ENCODE results near the gene DTX3.
"Not testable (repeated sequence)": the region's sequence is repeated elsewhere in the genome, so short reads cannot be mapped to it uniquely, and the experiment has no call there.

The DTX3 gene

GRCh38 chr12:57636731-57637130 is 32.1 kb downstream of the DTX3 start:
- not testable (repeated sequence) for H3K36me3 ChIP-seq (ENCODE audit: insufficient read depth, low read length); H3K4me1 ChIP-seq (ENCODE audit: control insufficient read depth, insufficient read depth, low read length, unreplicated experiment); H3K79me2 ChIP-seq (ENCODE audit: control insufficient read depth, insufficient read depth, low read length, unreplicated experiment); H2AFZ ChIP-seq (ENCODE audit: low read length, unreplicated experiment); H3K4me3 ChIP-seq (ENCODE audit: low read depth, low read length); H3K27ac ChIP-seq (ENCODE audit: low read depth, low read length)
- H3K27me3 ChIP-seq (ENCODE audit: insufficient read depth, low read length) = peaks cover 33% of the 10 kb centered on the region

GRCh38 chr12:57637364-57637763 is 32.7 kb downstream of the DTX3 start:
- Histone ChIP-seq H2AFZ (ENCODE audit: low read length, unreplicated experiment) (no peak overlapping the region), H3K79me2 (ENCODE audit: control insufficient read depth, insufficient read depth, low read length, unreplicated experiment) (no peaks in the 10 kb centered on the region), H3K4me3 (ENCODE audit: low read depth, low read length) (no peak overlapping the region), H3K4me1 (ENCODE audit: control insufficient read depth, insufficient read depth, low read length, unreplicated experiment) (peaks cover 4% of the 10 kb centered on the region), H3K36me3 (ENCODE audit: insufficient read depth, low read length) (no peaks in the 10 kb centered on the region), H3K27ac (ENCODE audit: low read depth, low read length) (no peak overlapping the region), H3K27me3 (ENCODE audit: insufficient read depth, low read length) (peaks cover 39% of the 10 kb centered on the region)

DNA sequence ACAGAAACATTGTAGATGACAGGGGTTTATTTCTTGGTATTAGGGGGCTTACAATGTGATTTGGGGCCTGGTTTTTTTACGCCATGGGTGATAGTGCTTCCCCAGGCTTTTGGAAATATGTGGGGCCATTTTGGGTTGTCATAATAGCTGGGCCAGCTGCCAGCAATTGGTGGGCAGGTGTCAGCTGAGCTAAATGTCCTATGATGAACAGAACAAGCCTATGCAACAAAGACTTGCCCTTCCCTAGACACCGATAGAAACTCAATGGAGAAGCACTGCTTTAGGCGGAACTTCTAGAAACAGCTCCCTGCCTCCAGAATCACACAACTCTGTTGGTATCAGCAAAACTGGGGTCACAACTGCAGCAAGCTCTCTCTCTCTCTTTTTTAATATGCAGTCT is 33.5 kb downstream of the DTX3 start:
- no peaks in the 10 kb centered on the region for H3K36me3 ChIP-seq (ENCODE audit: insufficient read depth, low read length)
- no peak overlapping the region for H3K4me3 ChIP-seq (ENCODE audit: low read depth, low read length)
- no peaks in the 10 kb centered on the region for H3K79me2 ChIP-seq (ENCODE audit: control insufficient read depth, insufficient read depth, low read length, unreplicated experiment)
- H3K27me3 ChIP-seq (ENCODE audit: insufficient read depth, low read length) = peaks cover 42% of the 10 kb centered on the region
- H2AFZ ChIP-seq (ENCODE audit: low read length, unreplicated experiment) = no peak overlapping the region
- H3K4me1 ChIP-seq (ENCODE audit: control insufficient read depth, insufficient read depth, low read length, unreplicated experiment) = peaks cover 4% of the 10 kb centered on the region
- H3K27ac ChIP-seq (ENCODE audit: low read depth, low read length) = no peak overlapping the region

GRCh38 chr12:57640175-57641042 is 35.8 kb downstream of the DTX3 start:
- Histone ChIP-seq H3K4me3 (ENCODE audit: low read depth, low read length) (no peak overlapping the region), H3K27me3 (ENCODE audit: insufficient read depth, low read length) (peaks cover 39% of the 10 kb centered on the region), H3K36me3 (ENCODE audit: insufficient read depth, low read length) (no peaks in the 10 kb centered on the region), H3K27ac (ENCODE audit: low read depth, low read length) (no peak overlapping the region), H3K79me2 (ENCODE audit: control insufficient read depth, insufficient read depth, low read length, unreplicated experiment) (no peaks in the 10 kb centered on the region), H2AFZ (ENCODE audit: low read length, unreplicated experiment) (no peak overlapping the region), H3K4me1 (ENCODE audit: control insufficient read depth, insufficient read depth, low read length, unreplicated experiment) (no peaks in the 10 kb centered on the region)

GRCh38 chr12:57641699-57642442 is 37.2 kb downstream of the DTX3 start:
- H3K36me3 ChIP-seq (ENCODE audit: insufficient read depth, low read length) = no peaks in the 10 kb centered on the region
- H3K79me2 ChIP-seq (ENCODE audit: control insufficient read depth, insufficient read depth, low read length, unreplicated experiment) = no peaks in the 10 kb centered on the region
- peaks cover 39% of the 10 kb centered on the region for H3K27me3 ChIP-seq (ENCODE audit: insufficient read depth, low read length)
- H3K4me3 ChIP-seq (ENCODE audit: low read depth, low read length) = no peak overlapping the region
- no peak overlapping the region for H2AFZ ChIP-seq (ENCODE audit: low read length, unreplicated experiment)
- H3K27ac ChIP-seq (ENCODE audit: low read depth, low read length) = no peak overlapping the region
- H3K4me1 ChIP-seq (ENCODE audit: control insufficient read depth, insufficient read depth, low read length, unreplicated experiment) = no peaks in the 10 kb centered on the region

DNA sequence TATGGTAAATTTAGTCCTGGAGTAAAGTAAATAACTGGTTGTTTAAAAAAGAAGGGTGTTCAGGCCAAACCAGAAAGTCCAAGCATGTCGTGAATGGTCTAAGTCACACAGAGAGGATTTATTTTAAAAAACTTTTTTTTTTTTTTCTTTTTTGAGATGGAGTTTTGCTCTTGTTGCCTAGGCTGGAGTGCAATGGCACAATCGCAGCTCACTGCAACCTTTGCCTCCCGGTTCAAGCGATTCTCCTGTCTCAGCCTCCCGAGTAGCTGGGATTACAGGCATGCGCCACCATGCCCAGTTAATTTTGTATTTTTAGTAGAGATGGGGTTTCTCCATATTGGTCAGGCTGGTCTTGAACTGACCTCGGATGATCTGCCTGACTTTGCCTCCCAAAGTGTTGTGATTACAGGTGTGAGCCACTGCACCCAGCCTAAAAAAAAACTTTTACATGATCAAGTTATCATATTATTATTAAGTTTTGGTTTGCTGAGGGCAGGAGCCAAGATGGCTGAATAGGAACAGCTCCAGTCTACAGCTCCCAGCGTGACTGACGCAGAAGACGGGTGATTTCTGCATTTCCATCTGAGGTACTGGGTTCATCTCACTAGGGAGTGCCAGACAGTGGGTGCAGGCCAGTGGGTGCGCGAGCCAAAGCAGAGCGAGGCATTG is 41.5 kb downstream of the DTX3 start:
- not testable (repeated sequence) for H3K79me2 ChIP-seq (ENCODE audit: control insufficient read depth, insufficient read depth, low read length, unreplicated experiment); H3K4me3 ChIP-seq (ENCODE audit: low read depth, low read length); H2AFZ ChIP-seq (ENCODE audit: low read length, unreplicated experiment); H3K27ac ChIP-seq (ENCODE audit: low read depth, low read length); H3K36me3 ChIP-seq (ENCODE audit: insufficient read depth, low read length); H3K4me1 ChIP-seq (ENCODE audit: control insufficient read depth, insufficient read depth, low read length, unreplicated experiment)
- H3K27me3 ChIP-seq (ENCODE audit: insufficient read depth, low read length) = peaks cover 16% of the 10 kb centered on the region

GRCh38 chr12:57646659-57647049 is 42.0 kb downstream of the DTX3 start:
- not testable (repeated sequence) for H3K79me2 ChIP-seq (ENCODE audit: control insufficient read depth, insufficient read depth, low read length, unreplicated experiment); H3K36me3 ChIP-seq (ENCODE audit: insufficient read depth, low read length); H3K4me1 ChIP-seq (ENCODE audit: control insufficient read depth, insufficient read depth, low read length, unreplicated experiment); H3K4me3 ChIP-seq (ENCODE audit: low read depth, low read length); H3K27ac ChIP-seq (ENCODE audit: low read depth, low read length); H2AFZ ChIP-seq (ENCODE audit: low read length, unreplicated experiment)
- peaks cover 10% of the 10 kb centered on the region for H3K27me3 ChIP-seq (ENCODE audit: insufficient read depth, low read length)

DNA sequence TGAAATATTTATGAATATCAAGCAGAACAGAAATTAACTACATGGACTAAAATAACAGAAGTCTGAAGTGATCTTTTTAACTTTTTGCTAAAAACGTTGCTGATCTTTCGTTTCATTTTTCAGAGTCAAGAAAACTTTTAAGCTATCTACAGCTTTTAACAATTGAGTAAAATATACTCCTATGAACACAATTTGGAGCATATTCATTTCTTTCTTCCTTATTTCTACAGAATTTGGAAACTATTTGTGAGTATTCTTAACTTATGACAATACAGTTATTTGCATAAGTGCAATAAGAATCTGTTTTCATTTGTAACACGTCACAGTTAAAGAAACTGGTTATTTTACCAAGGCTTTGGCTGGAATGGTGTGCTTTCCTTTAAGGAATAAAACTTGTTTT is 49.4 kb downstream of the DTX3 start:
- H3K27ac ChIP-seq (ENCODE audit: low read depth, low read length) = no peak overlapping the region
- H3K27me3 ChIP-seq (ENCODE audit: insufficient read depth, low read length) = peaks cover 21% of the 10 kb centered on the region
- H3K4me3 ChIP-seq (ENCODE audit: low read depth, low read length) = no peak overlapping the region
- H3K4me1 ChIP-seq (ENCODE audit: control insufficient read depth, insufficient read depth, low read length, unreplicated experiment) = no peaks in the 10 kb centered on the region
- no peaks in the 10 kb centered on the region for H3K36me3 ChIP-seq (ENCODE audit: insufficient read depth, low read length)
- no peaks in the 10 kb centered on the region for H3K79me2 ChIP-seq (ENCODE audit: control insufficient read depth, insufficient read depth, low read length, unreplicated experiment)
- H2AFZ ChIP-seq (ENCODE audit: low read length, unreplicated experiment) = no peak overlapping the region

DNA sequence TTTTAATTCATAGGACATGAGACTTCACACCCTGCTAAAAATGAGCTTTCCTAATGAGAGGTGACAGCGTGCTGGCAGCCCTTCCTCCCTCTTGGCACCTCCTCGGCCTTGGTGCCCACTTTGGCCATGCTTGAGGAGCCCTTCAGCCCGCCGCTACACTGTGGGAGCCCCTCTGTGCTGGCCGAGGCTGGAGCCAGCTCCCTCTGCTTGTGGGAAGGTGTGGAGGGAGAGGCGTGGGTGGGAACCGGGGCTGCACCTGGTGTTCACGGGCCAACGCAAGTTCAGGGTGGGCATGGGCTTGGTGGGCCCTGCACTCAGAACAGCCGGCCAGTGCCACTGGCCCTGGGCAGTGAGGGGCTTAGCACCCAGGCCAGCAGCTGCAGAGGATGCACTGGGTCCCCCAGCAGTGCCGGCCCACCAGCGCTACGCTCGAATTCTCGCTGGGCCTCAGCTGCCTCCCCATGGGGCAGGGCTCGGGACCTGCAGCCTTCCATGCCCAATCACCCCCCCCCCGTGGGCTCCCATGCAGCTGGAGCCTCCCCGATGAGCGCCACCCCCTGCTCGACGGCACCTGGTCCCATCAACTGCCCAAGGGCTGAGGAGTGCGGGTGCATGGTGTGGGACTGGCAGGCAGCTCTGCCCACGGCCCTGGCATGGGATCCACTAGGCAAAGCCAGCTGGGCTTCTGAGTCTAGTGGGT is 51.1 kb downstream of the DTX3 start:
- Histone ChIP-seq H3K4me1 (ENCODE audit: control insufficient read depth, insufficient read depth, low read length, unreplicated experiment) (no peaks in the 10 kb centered on the region), H3K4me3 (ENCODE audit: low read depth, low read length) (no peak overlapping the region), H3K27ac (ENCODE audit: low read depth, low read length) (no peak overlapping the region), H3K27me3 (ENCODE audit: insufficient read depth, low read length) (peaks cover 25% of the 10 kb centered on the region), H2AFZ (ENCODE audit: low read length, unreplicated experiment) (no peak overlapping the region), H3K79me2 (ENCODE audit: control insufficient read depth, insufficient read depth, low read length, unreplicated experiment) (no peaks in the 10 kb centered on the region), H3K36me3 (ENCODE audit: insufficient read depth, low read length) (no peaks in the 10 kb centered on the region)

- H3K4me3 ChIP-seq (ENCODE audit: low read depth, low read length); H3K4me1 ChIP-seq (ENCODE audit: control insufficient read depth, insufficient read depth, low read length, unreplicated experiment); H3K36me3 ChIP-seq (ENCODE audit: insufficient read depth, low read length); H3K79me2 ChIP-seq (ENCODE audit: control insufficient read depth, insufficient read depth, low read length, unreplicated experiment); H2AFZ ChIP-seq (ENCODE audit: low read length, unreplicated experiment); H3K27ac ChIP-seq (ENCODE audit: low read depth, low read length): not testable (repeated sequence)
- H3K27me3 ChIP-seq (ENCODE audit: insufficient read depth, low read length) = peaks cover 25% of the 10 kb centered on the region
These were observed 51.8 kb downstream of the DTX3 start for GRCh38 chr12:57656408-57656807.
